ENCODE results near the gene HRH3.

Gene HRH3

DNA sequence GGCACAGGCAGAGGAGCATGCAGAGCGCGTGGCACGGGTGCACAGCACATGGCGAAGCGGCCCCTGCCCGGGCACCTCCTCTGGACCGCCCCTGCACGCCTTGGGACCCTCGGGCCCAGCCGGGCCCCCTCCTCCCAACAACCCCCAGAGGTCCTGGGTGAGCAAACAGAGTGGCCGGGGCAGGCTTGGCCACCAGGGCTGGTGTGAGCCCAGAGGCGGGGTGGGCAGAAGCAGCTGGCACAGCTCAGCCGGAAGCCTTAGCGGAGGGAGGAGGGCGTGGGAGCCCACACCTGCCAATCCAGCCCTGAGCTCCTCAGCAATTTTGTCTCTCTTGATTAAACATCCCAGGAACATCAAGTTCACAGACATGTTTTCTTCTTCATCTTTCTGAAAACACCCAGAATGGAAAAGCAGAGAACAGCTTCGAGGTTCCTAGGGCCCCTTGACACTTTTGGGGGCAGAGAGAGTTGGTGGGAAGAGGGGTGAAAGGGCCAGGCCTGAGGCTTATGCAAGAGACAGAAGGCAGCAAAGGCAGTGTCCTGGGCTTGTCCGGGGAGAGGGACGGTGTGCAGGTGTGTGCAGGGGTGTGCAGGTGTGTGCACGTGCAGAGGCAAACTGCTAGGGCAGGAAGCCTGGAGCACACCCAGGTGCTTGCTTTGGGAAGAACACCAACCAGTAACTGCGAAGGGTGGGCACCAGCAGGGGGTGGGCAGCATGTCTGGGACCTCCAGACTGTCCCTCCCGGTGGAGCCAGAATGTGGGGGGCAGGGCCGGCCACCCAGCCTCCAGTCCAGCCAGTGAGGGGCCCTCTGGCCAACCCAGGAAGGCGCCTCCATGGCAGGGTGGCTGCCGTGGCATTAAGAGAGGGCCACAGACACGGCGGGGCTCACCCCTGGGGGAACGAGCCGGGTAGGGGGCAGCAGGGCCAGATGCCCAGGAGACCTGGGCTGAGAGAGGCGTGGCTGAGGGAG lies 4.8 kb downstream of the HRH3 start:
- no peak for DNase-seq

DNA sequence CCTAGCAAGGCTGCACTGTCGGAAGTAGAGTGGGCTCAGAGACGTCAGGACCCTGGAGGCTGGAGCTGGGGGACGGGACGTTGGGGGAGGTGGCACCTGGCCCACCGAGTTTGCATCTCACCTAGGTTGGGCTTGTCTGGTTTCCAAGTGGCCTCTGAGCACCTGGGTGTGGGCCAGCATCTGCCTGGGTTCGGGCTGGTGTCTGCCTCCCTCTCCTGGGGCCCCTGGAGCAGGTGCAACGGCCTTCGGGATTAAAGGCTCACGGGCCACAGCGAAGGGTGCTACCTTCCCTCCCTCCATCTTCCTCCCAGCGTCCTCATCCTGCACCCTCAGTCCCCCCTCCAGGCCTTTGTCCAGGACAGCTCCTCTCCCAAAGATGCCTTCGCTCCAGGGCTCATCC lies 6.0 kb downstream of the HRH3 start:
- DNase-seq: no peak

DNA sequence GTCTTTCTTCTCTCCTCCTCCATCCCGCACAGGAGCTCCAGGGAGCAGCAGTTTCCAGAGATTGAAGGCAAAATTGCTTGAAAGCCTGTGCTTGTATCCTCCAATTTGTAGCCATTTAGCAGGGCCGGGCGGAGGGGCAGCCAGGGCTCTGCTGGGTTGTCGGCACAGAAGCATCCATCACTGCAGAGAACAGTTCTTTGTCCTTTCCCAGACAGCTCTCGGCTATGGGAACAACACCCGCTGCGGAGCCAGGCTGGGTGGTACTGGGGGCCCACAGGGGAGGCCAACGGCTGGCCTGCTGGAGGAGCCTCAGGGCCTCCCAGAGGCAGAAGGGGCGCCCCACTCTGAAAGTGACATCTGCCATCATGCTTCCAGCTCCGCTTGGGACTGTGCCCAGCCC lies 7.8 kb downstream of the HRH3 start:
- no peak for DNase-seq

DNA sequence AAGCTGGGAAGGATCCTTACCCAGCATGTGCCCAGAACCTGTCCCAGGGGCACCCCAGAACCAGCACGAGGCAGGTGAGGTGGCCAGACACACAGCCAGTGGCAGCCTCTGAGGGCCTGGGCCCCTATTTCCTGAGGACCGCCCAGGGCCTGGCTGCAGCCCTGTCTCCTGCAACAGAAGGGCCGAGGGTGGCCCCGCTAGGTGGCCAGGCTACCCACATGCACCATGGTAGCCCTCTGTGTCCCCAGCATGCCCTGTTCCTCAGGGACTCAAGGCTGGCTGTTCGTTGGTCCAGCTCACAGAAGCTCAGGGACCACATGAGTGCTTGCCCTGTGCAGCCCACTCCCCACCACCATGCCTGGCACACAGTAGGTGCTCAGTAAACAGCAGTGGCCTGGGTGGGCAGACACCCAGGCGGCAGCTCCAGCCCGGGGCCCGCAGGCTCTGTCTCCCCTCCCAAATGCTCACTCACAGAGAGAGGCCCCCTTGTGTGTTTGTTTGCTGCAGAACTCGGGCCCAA lies 8.2 kb downstream of the HRH3 start:
- DNase-seq: no peak

DNA sequence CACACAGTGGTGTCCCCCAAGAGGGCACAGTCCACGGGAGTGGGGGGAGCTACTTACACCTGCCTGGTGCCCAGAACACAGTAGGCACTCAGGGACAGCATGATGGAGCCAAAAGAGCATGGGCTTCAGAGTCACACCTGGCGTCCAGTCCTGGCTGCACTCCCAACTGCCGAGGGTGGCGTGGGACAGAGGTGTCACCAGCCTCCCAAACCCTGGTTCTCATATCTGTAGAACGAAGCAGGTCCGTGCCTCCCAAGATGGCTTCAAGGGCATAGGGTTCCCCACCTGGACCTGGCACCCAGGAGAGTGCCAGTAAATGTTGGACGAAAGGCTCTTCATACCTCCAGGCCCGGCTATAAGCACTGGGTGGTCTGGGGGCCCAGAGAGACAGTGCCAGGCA lies 8.9 kb downstream of the HRH3 start:
- DNase-seq: no peak

DNA sequence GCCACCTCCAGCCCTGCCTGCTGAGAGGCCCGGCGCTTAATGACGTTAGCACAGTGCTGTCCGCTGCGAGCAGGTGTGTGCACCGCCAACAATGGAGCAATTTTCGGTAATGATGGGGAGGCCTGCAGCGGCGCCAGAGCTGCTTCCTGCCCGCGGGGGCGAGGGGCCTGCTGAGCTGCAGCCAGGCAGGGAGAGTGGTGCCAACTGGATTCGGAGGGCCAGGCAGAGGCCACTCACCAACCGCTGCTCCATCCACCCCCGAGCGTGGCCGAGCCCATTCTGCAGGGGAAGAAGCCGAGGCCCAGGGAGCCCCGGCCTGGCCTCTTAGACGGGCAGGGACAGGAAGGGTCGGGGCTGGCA lies 9.6 kb downstream of the HRH3 start:
- no peak for DNase-seq

DNA sequence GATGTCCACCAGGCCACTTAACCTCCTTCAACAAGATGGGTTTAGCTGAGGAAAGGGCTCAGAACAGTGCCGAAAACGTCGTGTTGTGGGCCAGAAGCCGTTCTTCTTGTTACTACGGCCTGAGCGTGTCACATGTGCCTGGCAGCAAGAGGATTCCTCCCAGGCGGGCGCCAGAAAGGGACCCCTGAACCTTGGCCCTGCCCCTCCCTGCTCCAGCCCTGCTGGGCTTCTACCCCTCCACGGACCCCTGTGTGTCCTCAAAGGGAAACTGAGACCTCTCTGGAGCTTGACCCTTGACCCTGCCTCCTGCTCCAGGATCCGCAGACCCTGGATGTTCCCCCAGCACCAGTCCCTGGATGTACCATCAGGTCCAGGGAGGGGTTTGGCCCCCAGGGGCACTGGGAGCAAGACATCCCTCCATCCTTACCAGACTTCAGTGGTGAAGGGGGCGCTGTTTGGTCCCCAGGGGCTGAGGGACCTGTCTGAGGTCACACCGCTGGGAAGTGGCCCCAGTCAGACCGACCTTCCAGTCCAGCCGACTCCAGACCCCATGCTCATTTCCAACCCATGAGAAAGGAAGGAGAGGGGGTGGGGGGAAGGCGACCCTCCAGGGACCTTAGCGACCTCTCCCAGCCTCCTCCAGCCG lies 10.1 kb downstream of the HRH3 start:
- no peak for DNase-seq

DNA sequence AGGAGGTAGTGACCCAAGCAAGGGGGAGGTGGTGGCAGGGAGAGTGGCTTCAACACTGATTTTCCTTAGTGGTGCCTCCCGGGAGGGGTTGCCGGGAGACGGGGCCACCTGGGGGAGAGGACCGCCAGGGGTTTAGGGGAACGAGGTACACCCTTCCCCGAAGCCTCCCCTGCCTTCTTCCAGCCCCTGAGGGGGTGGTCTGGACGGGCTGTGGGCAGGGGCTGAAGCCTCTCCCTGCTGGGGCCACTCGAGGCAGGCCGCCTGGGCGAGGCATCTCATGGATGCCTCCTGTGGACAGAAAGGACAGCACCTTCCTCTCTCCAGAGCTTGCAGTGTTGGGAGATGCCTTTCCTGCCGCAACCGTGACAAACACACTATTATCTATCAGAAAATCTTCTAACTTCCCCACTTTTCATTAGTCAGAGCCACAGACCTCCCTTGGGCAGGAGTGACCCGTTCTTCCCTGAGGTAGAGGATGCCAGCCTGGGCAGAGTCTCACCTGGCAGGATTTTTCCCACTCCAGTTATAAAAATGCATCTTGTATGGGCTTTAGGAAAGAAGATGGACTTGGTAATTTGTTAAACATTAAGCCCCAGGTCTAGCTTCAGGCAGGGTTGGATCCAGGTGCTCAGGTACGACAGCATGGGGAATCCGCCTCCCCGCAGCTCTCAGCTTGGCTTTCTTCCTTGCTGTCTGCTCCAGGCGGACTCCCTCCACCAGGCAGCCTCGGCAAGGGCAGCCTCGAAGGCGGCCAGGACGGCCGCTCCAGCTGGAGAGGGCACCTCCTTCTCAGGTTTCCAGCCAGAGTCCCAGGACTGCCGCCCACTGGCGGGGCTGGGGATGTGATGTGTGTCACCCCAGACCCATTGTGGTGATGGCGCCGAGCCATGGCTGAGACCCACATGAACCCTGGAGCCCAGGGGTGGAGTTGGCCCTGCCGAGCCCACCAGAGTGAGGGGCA lies 11.0 kb downstream of the HRH3 start:
- no peak for DNase-seq

DNA sequence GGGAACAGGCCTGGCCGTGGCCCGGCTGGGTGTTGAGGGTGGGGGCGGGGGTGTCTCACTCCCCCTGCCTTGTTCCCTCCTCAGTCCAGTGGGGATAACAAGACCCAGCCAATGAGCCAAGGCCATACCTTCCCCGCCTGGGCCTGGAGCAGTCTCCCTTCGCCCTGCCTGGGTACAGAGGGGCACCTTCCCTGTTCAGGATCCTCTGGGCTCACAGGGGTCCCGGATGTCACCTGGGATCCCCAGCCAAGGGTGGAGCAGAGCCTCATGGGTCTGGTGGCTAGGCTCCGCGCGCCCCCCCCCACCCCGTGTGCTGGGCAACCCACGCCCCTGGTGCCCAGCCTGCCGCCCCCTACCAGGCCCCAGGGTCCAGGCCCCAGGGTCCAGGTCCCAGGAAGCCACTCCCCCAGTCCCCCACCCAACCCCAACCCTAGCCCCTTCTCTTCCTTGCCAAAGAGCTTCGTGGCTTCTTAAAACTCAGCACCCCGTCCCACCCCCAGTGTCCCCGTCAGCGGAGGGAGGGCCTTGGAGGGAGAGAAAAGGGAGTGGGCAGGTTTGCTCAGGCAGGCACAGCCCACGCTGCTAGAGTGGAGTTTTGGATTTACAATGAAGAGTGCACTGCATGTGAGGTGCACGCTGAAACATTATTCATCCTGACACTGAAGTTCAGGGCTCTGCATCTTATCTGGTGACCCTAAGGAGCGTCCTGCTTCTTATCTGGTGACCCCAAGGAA lies 11.8 kb downstream of the HRH3 start:
- no peak for DNase-seq

DNA sequence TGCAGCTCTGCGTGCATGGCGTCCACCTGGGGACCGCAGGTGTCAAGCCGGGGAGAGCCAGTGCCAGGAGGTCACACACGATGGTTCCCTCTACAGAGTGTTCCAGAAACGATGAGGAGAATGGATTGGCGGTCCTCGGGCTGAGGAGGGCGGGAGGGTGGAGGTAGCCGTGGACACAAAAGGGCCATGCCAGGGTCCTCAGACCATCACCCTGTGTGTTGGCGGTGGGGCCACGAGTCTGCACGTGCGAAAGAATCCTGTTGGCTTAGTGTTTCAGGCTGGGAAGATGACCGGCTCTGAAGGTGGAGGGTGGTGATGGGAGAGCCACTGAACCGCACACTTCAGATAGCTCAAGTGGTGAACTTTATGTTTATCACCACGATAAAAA lies 13.7 kb downstream of the HRH3 start:
- no peak for DNase-seq

DNA sequence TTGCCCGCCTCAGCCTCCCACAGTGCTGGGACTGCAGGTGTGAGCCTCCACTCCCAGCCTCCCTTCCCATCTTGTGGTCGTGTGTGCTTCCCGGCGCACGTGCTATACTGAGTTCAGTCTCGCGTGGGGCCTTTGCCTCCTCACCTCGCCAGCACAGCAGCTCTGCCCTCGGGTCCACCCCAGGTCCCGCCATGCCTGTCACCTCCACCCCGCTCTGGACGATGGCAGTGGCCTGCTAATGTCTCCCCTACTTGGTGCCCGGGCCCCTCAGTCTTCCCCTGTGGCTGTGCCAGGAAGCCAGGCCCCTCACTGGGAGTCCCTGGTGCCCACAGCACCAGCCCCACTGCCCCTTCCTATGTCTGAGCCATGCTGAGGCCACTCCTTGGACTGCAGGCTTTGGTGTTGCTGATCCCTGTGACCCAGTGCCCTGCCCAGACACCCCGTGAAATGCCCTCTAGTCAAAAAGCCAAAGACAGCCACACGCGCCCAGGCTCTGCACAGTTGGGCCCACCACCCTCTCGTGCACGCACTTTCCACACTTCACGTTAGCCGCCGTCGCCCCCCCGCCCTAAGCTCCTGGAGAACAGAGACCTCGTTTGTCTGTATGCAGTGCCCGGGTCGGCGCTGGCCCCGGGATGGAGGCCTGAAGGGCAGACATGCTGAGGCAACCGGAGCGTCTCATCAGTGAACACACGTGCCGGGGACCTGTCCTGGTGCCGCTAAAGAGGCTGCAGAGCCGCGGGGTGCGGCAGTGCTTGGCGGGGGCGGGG lies 14.3 kb downstream of the HRH3 start:
- DNase-seq: no peak

DNA sequence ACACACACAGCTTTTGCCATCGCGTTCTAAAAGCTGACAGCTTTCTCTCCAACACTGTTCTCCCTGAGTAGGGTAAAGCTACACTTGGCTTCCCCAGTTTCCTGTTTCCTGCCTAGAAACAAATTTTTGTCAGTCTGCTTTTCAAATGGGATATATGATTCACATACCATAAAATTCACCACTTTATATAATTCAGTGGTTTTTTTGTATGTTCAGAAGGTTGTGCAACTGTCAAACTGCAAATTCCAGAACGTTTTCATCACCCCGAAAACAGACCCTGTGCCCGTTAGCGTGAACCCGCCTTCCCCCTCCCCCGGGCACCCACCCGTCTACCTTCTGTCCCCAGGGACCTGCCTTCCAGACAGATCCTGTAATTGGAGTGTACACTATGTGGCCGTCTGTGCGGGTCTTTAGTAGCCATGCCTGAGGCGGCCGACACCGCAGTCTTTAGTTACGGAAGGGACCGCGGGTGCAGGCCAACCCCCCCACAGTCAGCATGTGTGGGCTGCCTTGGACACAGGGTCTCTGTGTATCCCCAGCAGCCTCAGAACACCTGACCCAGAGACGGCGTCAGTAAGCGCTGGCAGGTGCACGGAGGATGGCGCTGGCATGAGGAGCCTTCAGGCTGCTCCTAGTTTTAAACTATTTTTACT lies 16.6 kb downstream of the HRH3 start:
- no peak for DNase-seq

DNA sequence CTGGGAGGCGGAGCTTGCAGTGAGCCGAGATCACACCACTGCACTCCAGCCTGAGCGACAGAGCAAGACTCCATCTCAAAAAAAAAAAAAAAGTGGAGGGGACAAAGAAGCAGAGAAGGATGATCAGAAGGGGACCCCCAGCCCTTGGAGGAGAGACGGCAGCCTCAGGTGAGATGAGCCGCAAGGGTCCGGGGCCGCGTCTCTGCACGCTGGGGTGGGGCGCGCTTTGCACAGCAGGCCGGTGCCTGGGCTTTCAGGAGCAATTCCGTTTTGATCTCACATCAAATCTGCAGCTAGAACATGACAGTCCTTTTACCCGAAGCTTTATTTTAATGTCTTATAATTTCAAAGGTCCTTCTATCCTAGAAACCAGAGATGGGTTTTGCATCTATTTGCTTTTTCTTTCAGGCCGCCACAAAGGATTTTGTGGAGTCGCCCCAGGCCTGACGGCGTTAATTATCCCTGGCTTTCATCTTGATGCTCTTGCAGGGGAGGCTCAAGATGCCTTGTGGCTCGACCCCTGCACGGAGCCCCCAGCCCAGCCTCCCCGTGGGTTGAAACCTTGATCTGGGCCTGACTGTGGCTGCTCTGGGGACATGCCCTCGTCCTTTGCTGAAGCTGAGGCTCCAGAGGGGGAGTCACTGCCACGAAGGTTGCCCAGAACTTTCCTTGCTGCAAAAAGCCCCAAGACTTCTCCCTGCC lies 17.3 kb downstream of the HRH3 start:
- no peak for DNase-seq

DNA sequence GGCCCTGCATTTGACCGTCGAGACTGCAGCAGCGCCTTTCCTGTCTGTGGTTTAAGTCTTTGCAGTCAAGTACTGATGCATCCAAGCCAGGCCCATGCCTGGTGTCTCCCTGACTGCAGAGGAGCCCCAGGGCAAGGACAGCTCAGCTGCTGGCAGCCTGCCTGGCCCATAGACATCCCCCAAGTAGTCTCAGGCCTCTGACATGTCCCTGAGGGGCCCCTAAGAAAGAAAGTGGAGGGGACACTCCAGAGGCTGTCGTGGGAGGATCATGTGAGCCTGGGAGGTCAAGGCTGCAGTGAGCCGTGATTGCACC lies 18.0 kb downstream of the HRH3 start:
- no peak for DNase-seq

DNA sequence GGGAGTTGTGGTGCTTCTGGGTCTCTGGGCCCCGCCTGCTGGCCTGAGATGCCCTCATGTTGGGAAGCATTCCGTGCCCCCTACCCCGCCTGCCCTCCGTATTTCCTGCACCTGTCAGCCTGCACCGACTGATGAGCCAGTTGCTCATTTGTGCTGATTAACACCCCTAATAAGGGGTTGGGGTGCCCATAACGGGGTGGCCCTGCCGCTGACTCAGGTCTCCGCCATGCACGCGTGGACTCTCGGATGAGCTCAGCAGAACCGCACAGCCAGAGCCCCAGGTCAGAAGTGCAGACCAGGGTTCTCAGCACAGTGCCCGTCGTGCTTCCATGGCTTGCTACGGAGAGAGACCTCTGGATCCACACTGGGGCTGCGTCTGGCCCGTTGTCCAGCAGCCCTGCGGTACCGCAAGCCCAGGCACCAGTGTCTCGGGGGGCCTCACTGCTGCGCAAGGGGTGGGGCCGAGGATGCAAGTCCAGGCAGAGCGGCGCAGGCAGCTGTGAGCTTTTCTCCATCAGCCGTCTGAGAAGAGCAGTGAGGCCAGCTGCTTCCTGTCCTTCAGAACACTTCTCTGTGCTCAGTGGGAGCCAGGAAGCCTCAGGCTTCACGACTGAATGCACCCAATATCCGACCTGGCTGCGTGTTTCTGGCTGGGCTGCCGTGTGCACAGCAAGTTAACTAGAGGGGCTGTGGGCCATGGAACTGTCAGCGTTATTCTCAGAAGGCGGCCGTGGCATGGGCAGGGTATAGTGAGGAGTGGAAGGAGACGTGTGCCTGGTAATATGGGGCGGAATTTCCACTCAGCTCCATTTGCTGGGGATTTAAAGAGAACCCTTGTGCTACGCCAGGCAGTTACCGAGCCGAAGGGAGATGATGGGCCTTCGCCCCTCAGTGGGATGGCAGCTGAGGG lies 18.6 kb downstream of the HRH3 start:
- no peak for DNase-seq

DNA sequence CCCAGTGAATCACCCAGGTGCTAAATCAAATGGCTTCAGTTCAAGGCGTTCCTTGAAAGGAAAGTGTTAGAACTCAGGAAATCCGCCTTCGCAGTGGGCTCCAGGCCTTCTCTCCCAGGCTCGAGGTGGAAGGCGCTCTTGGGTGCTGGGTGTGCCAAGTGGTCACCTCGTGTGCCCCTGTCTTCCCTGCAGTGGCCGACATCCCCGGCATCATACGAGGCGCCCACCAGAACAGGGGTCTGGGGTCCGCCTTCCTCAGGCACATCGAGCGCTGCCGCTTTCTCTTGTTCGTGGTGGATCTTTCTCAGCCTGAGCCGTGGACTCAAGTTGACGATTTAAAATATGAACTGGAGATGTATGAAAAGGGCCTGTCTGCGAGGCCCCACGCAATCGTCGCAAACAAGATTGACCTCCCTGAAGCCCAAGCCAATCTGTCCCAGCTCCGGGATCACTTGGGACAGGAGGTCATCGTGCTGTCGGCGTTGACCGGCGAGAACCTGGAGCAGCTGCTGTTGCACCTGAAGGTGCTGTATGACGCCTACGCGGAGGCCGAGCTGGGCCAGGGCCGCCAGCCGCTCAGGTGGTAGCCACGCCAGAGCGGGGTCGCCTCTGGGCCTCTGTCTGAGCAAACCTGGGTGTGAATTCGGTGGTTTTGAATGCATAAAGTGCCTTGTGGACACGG lies 19.4 kb downstream of the HRH3 start:
- DNase-seq: no peak

DNA sequence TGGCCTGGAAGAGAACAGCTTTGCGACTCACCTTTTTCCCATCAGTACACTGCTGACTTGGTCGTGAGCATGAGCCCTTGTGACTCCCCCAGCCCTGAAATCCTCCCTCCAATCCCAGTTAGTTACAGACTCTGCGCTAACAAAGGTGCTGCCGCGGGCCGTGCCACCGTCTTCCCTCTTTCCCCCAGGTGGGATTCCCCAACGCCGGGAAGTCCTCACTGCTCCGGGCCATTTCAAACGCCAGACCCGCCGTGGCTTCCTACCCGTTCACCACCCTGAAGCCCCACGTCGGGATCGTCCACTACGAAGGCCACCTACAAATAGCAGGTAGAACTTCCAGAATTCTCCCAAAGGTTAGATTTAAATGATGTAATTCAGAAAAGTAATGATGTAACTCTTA lies 21.1 kb downstream of the HRH3 start:
- no peak for DNase-seq

DNA sequence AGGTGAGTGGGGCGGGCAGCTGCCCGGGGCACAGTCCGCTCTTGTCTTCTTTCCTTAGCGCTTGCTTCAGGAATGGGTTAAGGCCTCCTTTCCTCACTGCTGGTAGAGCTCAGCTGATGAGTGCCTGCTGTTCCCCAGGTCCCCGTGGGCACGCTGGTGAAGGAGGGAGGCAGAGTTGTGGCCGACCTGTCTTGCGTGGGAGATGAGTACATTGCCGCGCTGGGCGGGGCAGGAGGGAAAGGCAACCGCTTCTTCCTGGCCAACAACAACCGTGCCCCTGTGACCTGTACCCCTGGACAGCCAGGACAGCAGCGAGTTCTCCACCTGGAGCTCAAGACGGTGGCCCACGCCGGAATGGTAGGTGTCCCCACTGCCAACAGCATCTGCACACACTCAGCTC lies 21.6 kb downstream of the HRH3 start:
- no peak for DNase-seq

DNA sequence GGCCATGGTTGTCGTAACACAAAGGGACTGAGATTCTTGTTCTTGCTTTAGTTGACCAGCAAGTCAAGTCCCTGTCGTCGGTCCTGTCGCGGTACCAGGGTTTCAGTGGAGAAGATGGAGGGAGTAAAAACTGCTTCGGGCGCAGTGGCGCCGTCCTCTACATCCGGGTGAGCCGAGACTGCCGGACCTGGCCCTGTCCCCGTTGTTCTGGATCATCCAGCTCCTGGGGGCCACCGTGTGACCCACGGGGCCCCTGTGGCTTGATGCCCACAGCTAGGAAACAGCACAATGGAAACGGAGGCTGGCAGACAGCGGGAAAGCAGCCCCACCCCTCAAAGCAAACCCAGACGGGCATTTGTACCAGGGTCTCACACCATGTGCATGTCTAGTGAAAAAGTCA lies 22.3 kb downstream of the HRH3 start:
- no peak for DNase-seq
